CD4-positive, alpha-beta T cell treated with Interleukin-6 at 100 ng/mL for 8 hours (primary cell): ENCODE data around the gene PRKCD.

Experiments used
- DNase-seq: peaks from one replicate; pipeline ENCODE4 v3.0.0-alpha.2; 2020; ENCODE audit warnings: mixed read lengths, low spot score

The PRKCD gene

GRCh38 chr3:53217175-53217574, 56.2 kb downstream of the PRKCD start:
- no peak for DNase-seq

GRCh38 chr3:53218131-53218530, 57.1 kb downstream of the PRKCD start:
- no peak for DNase-seq

GRCh38 chr3:53219895-53220483, 59.0 kb downstream of the PRKCD start:
- peak; percentile 72 for DNase-seq

- no peak for DNase-seq
Observed at GRCh38 chr3:53221345-53221744, 60.3 kb downstream of the PRKCD start.

GRCh38 chr3:53221827-53222182, 60.8 kb downstream of the PRKCD start:
- DNase-seq, result no peak

- DNase-seq, result no peak
Observed at GRCh38 chr3:53222183-53222901, 61.3 kb downstream of the PRKCD start.

- no peak for DNase-seq
Observed at GRCh38 chr3:53223025-53223424, 62.0 kb downstream of the PRKCD start.

GRCh38 chr3:53223541-53223966, 62.5 kb downstream of the PRKCD start:
- no peak for DNase-seq

GRCh38 chr3:53224026-53224425, 63.0 kb downstream of the PRKCD start:
- no peak for DNase-seq

- no peak for DNase-seq
Observed at GRCh38 chr3:53224536-53224935, 63.5 kb downstream of the PRKCD start.

GRCh38 chr3:53225181-53225580, 64.2 kb downstream of the PRKCD start:
- DNase-seq, result no peak

GRCh38 chr3:53225651-53226050, 64.6 kb downstream of the PRKCD start:
- DNase-seq, result no peak

- no peak for DNase-seq
Observed at GRCh38 chr3:53226142-53226840, 65.3 kb downstream of the PRKCD start.

- DNase-seq, result no peak
Observed at GRCh38 chr3:53226841-53227407, 65.9 kb downstream of the PRKCD start.

GRCh38 chr3:53227993-53228885, 67.2 kb downstream of the PRKCD start:
- DNase-seq, result no peak

- no peak for DNase-seq
Observed at GRCh38 chr3:53229171-53229570, 68.2 kb downstream of the PRKCD start.

GRCh38 chr3:53229606-53230005, 68.6 kb downstream of the PRKCD start:
- DNase-seq, result no peak

- DNase-seq, result no peak
Observed at GRCh38 chr3:53230041-53230621, 69.1 kb downstream of the PRKCD start.

- no peak for DNase-seq
Observed at GRCh38 chr3:53230789-53231188, 69.8 kb downstream of the PRKCD start.

GRCh38 chr3:53231532-53232511, 70.8 kb downstream of the PRKCD start:
- DNase-seq, result no peak
